PC-9 (cell line): ENCODE data around the gene GLS2. TPM values are rescaled to one million over a fixed set of nuclear protein-coding genes. Genes with fewer than 3 reads are reported as not detected.

Experiments
- BruUV-seq: library from RNA; stranded (reverse); fragments of 400-500 nt; replicated peaks from 2 replicates; lab custom pipeline; 2021; lab: Mats Ljungman, UMichigan
- CTCF ChIA-PET: fragments of 300-600 bp; sonication (Branson Sonifier 250); formaldehyde crosslinking; loops from one replicate; lab custom pipeline; 2022; ENCODE audit warnings: antibody characterized with exemption; lab: Charles Lee
- POLR2A ChIA-PET: fragments of 300-600 bp; sonication (Branson Sonifier 250); formaldehyde crosslinking; loops from one replicate; lab custom pipeline; 2022; ENCODE audit warnings: antibody characterized with exemption; ENCODE audit not compliant: unreplicated experiment; lab: Charles Lee
- DNase-seq, 2 experiments: peaks; one replicate each; pipeline versions ENCODE4 v3.0.0 to v3.0.0-alpha.2; 2015 to 2022; ENCODE audit warnings: mixed read lengths in 1 of 2
- H2AFZ ChIP-seq: fragments of 200-600 bp; sonication (generic); 2 replicates; pipeline ENCODE4 v1.8.1; 2017; ENCODE audit warnings: antibody characterized with exemption
- H3F3A ChIP-seq: fragments of 200-600 bp; sonication (generic); 2 replicates; pipeline ENCODE4 v1.8.1; 2017; ENCODE audit warnings: antibody characterized with exemption, mild to moderate bottlenecking, low read depth; ENCODE audit not compliant: insufficient read depth
- H3K27ac ChIP-seq: fragments of 200-600 bp; sonication (generic); 2 replicates; pipeline ENCODE4 v1.6.1; 2016; ENCODE audit warnings: mixed run types
- H3K27me3 ChIP-seq: fragments of 200-600 bp; sonication (generic); 2 replicates; pipeline ENCODE4 v1.6.1; 2016; ENCODE audit warnings: low read depth, mixed run types; ENCODE audit not compliant: insufficient read depth
- H3K36me3 ChIP-seq: fragments of 200-600 bp; sonication (generic); 2 replicates; pipeline ENCODE4 v1.6.1; 2016; ENCODE audit warnings: low read depth, mixed run types
- H3K4me1 ChIP-seq: fragments of 200-600 bp; sonication (generic); replicated peaks from 2 replicates; pipeline ENCODE4 v1.6.1; 2016; ENCODE audit warnings: mixed run types; ENCODE audit not compliant: insufficient read depth
- H3K4me2 ChIP-seq: fragments of 200-600 bp; sonication (generic); 2 replicates; pipeline ENCODE4 v1.6.1; 2017; ENCODE audit warnings: mixed run types
- H3K4me3 ChIP-seq: fragments of 200-600 bp; sonication (generic); 2 replicates; pipeline ENCODE4 v1.6.1; 2016; ENCODE audit warnings: mixed run types
- H3K79me2 ChIP-seq: fragments of 200-600 bp; sonication (generic); 2 replicates; pipeline ENCODE4 v1.6.1; 2017; ENCODE audit warnings: low read depth, mixed run types
- H3K9me2 ChIP-seq: fragments of 200-600 bp; sonication (generic); 2 replicates; pipeline ENCODE4 v1.8.1; 2017; ENCODE audit warnings: mild to moderate bottlenecking; ENCODE audit not compliant: insufficient read depth
- H3K9me3 ChIP-seq: fragments of 200-600 bp; sonication (generic); 2 replicates; pipeline ENCODE4 v1.8.1; 2016; ENCODE audit warnings: low read depth; ENCODE audit not compliant: insufficient read depth
- H4K20me1 ChIP-seq: fragments of 200-600 bp; sonication (generic); 2 replicates; pipeline ENCODE4 v1.8.1; 2017; ENCODE audit not compliant: insufficient read depth
- EZH2 ChIP-seq: fragments of 200-600 bp; sonication (generic); IDR thresholded peaks from 2 replicates; pipeline ENCODE4 v1.8.0; 2017; ENCODE audit warnings: antibody characterized with exemption, low read depth
- intact Hi-C: fragments of 100-400 bp; cut with micrococcal nuclease; formaldehyde crosslinking; loops from one replicate; pipeline ENCODE4 v1.10.0; 2022; ENCODE audit not compliant: unreplicated experiment
- total RNA-seq: library from RNA; stranded (reverse); gene quantifications from 2 replicates; pipeline ENCODE4 v1.2.3, GENCODE V29; 2021
- TF ChIP-seq, protein P1 (sequence below): fragments of 200-600 bp; sonication (generic); conservative IDR thresholded peaks from 2 replicates; pipeline ENCODE4 v1.6.1; 2017; ENCODE audit warnings: mixed run types, antibody characterized with exemption, mild to moderate bottlenecking, moderate library complexity

GLS2 gene
- total RNA-seq, 1 experiment from 2014 or later = 1.3 TPM

DNA sequence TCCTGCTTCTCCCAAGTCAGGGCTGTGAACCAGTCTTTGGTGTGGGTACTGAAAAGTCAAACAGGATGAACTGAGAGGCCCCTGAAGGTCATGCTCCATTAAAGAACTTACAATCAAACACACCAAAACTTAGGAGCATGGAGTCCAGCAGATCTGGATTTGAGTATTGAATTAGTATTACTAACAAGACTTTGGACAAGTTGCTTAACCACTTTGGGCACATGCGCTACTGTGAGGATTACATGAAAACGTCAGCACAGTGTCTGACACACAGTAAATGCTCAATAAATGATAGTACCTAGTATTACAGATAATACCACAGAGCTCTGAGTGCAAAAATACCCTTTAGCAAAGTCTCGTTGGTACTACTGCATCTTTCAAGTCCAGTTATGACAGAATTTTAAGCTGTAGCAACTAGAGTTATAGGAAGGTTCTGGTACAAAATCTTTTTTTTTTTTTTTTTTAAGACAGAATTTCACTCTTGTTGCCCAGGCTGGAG lies 62.0 kb downstream of the GLS2 start:
- Histone ChIP-seq H3K9me3 (no peaks in the 10 kb centered on the region), H3K9me2 (no peaks in the 10 kb centered on the region), H3K79me2 (no peaks in the 10 kb centered on the region), H3K4me2 (no peak overlapping the region), H3K27ac (no peak overlapping the region), H2AFZ (no peak overlapping the region), H3K4me3 (no peak overlapping the region), H3K4me1 (no peaks in the 10 kb centered on the region), H3K36me3 (0 out of 2 replicates have a peak, but pooled peaks cover 4% of the 10 kb centered on the region), H3K27me3 (no peaks in the 10 kb centered on the region), H3F3A (no peaks in the 10 kb centered on the region), H4K20me1 (no peaks in the 10 kb centered on the region)
- intact Hi-C loops = no loop called here
- DNase-seq = no peak
- no TSS peak for BruUV-seq
- CTCF ChIA-PET = no interaction called here
- TF ChIP-seq EZH2 = no peak
- TF ChIP-seq, protein P1, sequence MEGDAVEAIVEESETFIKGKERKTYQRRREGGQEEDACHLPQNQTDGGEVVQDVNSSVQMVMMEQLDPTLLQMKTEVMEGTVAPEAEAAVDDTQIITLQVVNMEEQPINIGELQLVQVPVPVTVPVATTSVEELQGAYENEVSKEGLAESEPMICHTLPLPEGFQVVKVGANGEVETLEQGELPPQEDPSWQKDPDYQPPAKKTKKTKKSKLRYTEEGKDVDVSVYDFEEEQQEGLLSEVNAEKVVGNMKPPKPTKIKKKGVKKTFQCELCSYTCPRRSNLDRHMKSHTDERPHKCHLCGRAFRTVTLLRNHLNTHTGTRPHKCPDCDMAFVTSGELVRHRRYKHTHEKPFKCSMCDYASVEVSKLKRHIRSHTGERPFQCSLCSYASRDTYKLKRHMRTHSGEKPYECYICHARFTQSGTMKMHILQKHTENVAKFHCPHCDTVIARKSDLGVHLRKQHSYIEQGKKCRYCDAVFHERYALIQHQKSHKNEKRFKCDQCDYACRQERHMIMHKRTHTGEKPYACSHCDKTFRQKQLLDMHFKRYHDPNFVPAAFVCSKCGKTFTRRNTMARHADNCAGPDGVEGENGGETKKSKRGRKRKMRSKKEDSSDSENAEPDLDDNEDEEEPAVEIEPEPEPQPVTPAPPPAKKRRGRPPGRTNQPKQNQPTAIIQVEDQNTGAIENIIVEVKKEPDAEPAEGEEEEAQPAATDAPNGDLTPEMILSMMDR = no peak
- POLR2A ChIA-PET = interaction anchor here (0.6 kb wide), 1 partner anchor 40 kb away, joined by 3 read pairs; no protein-coding TSS in a partner anchor

DNA sequence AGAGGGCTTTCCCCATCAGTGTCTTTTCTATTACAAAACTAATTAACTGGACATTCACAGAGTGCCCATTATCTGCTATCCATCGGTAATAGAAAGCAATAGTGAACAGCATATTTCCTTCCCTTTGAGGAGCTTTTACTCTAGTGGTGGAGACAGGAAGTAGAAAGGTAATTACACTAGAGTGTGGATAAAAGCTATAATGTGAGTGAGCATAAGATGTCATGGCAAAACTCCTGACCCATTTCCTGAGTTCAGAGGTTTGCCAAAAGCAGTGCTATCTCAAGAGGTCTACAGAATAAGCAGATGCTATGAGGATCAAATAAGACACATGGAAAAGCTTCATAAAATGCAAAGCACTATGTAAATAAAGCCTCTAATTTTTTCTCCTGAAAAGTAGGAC lies 62.8 kb downstream of the GLS2 start:
- no peaks in the 10 kb centered on the region for H4K20me1 ChIP-seq
- intact Hi-C loops = no loop called here
- H3F3A ChIP-seq = no peaks in the 10 kb centered on the region
- no peak overlapping the region for H3K4me3 ChIP-seq
- no peaks in the 10 kb centered on the region for H3K27me3 ChIP-seq
- no peak overlapping the region for H2AFZ ChIP-seq
- no peaks in the 10 kb centered on the region for H3K9me3 ChIP-seq
- no TSS peak for BruUV-seq
- ChIA-PET POLR2A (interaction anchor here (0.5 to 0.6 kb wide), 2 partner anchors 39 to 43 kb away, joined by 3 read pairs; no protein-coding TSS in a partner anchor), CTCF (no interaction called here)
- H3K4me2 ChIP-seq = no peak overlapping the region
- H3K36me3 ChIP-seq = 0 out of 2 replicates have a peak, but pooled peaks cover 4% of the 10 kb centered on the region
- no peaks in the 10 kb centered on the region for H3K9me2 ChIP-seq
- no peak for TF ChIP-seq EZH2
- TF ChIP-seq, protein P1 = no peak
- no peak for DNase-seq
- H3K4me1 ChIP-seq = no peaks in the 10 kb centered on the region
- no peaks in the 10 kb centered on the region for H3K79me2 ChIP-seq
- no peak overlapping the region for H3K27ac ChIP-seq

Other genes with a start within 250 kb of the GLS2 start
- 59.4 and 62.8 TPM in 2 replicates for gene ANKRD52, start 229.8 kb downstream of the GLS2 start, total RNA-seq
- 6.5 and 6.9 TPM in 2 replicates for gene COQ10A, start 221.2 kb downstream of the GLS2 start, total RNA-seq
- gene CS, start 187.8 kb downstream of the GLS2 start, total RNA-seq = 203 and 205 TPM in 2 replicates
- 78.2 and 82.1 TPM in 2 replicates for gene CNPY2, start 172.2 kb downstream of the GLS2 start, total RNA-seq
- 78.1 and 82.8 TPM in 2 replicates for gene PAN2, start 154.2 kb downstream of the GLS2 start, total RNA-seq
- gene IL23A, start 149.3 kb downstream of the GLS2 start, total RNA-seq = 2.9 and 3.0 TPM in 2 replicates
- gene STAT2, start 128.1 kb downstream of the GLS2 start, total RNA-seq = 76.6 and 80.8 TPM in 2 replicates
- gene APOF, start 125.3 kb downstream of the GLS2 start, total RNA-seq = not detected in 2 replicates
- gene TIMELESS, start 38.7 kb downstream of the GLS2 start, total RNA-seq = 27.1 and 30.9 TPM in 2 replicates
- not detected in 2 replicates for gene MIP, start 33.5 kb downstream of the GLS2 start, total RNA-seq
- gene SPRYD4, start 19.6 kb downstream of the GLS2 start, total RNA-seq = 3.2 and 3.3 TPM in 2 replicates
- 44.7 and 81.8 TPM in 2 replicates for gene RBMS2, start 33.7 kb upstream of the GLS2 start, total RNA-seq
- 99.5 and 115 TPM in 2 replicates for gene BAZ2A, start 142.2 kb upstream of the GLS2 start, total RNA-seq
- 506 and 587 TPM in 2 replicates for gene ATP5F1B, start 157.8 kb upstream of the GLS2 start, total RNA-seq
- gene PTGES3, start 200.1 kb upstream of the GLS2 start, total RNA-seq = 227 and 322 TPM in 2 replicates
- 812 and 1,035 TPM in 2 replicates for gene NACA, start 237.1 kb upstream of the GLS2 start, total RNA-seq